AML-193 (cell line): ENCODE results near the gene GGA3.

Source experiments
- DNase-seq, 2 experiments: peaks; one replicate each; lab custom pipeline; 2025; lab: John Stamatoyannopoulos, UW

Gene GGA3

GRCh38 chr17:75245011-75245410, 16.4 kb downstream of the GGA3 start:
- DNase-seq: no peak

GRCh38 chr17:75244133-75244866, 17.1 kb downstream of the GGA3 start:
- DNase-seq: peak; percentile 50 to 58

GRCh38 chr17:75242461-75243042, 18.9 kb downstream of the GGA3 start:
- DNase-seq: no peak

GRCh38 chr17:75241996-75242460, 19.4 kb downstream of the GGA3 start:
- no peak for DNase-seq

- no peak for DNase-seq
Observed at GRCh38 chr17:75241502-75241901, 19.9 kb downstream of the GGA3 start.

GRCh38 chr17:75241143-75241430, 20.3 kb downstream of the GGA3 start:
- no peak for DNase-seq

- peak; percentile 31 to 43 for DNase-seq
Observed at GRCh38 chr17:75240394-75241142, 20.8 kb downstream of the GGA3 start.

GRCh38 chr17:75239778-75240393, 21.5 kb downstream of the GGA3 start:
- DNase-seq: no peak

- DNase-seq: no peak
Observed at GRCh38 chr17:75239214-75239613, 22.2 kb downstream of the GGA3 start.

- DNase-seq: peak; percentile 82 to 83
Observed at GRCh38 chr17:75238684-75239191, 22.7 kb downstream of the GGA3 start.

GRCh38 chr17:75238020-75238580, 23.3 kb downstream of the GGA3 start:
- no peak for DNase-seq

- no peak for DNase-seq
Observed at GRCh38 chr17:75237100-75238014, 24.0 kb downstream of the GGA3 start.

GRCh38 chr17:75232786-75233185, 28.6 kb downstream of the GGA3 start:
- DNase-seq: no peak

GRCh38 chr17:75231741-75232464, 29.5 kb downstream of the GGA3 start:
- no peak for DNase-seq

- DNase-seq: no peak
Observed at GRCh38 chr17:75231071-75231470, 30.3 kb downstream of the GGA3 start.

- peak; percentile 34 to 47 for DNase-seq
Observed at GRCh38 chr17:75228847-75229246, 32.6 kb downstream of the GGA3 start.

- DNase-seq: peak; percentile 67 to 75
Observed at GRCh38 chr17:75228305-75228704, 33.1 kb downstream of the GGA3 start.

GRCh38 chr17:75227729-75228128, 33.7 kb downstream of the GGA3 start:
- DNase-seq: no peak

GRCh38 chr17:75225016-75225415, 36.4 kb downstream of the GGA3 start:
- DNase-seq: no peak

- no peak for DNase-seq
Observed at GRCh38 chr17:75219815-75220214, 41.6 kb downstream of the GGA3 start.
